Bronchial epithelial cell (primary cell): Measurements from ENCODE around the gene HOMER3. TPM values are rescaled to one million over a fixed set of nuclear protein-coding genes. Genes with fewer than 3 reads are reported as not detected.
A peak's percentile ranks its signal among the peaks of the same experiment; 100 is the strongest.
"Not testable (repeated sequence)": the region's sequence is repeated elsewhere in the genome, so short reads cannot be mapped to it uniquely, and the experiment has no call there.

ENCODE experiments used
- DNase-seq: peaks from one replicate; pipeline ENCODE4 v3.0.0-alpha.2; 2010; ENCODE audit warnings: low read depth
- FAIRE-seq: peaks from 2 replicates; lab custom pipeline; 2011; peaks lifted over from hg19 to GRCh38; lab: Jason Lieb, UNC
- H3K27me3 ChIP-seq: 2 replicates; pipeline ENCODE4 v1.5.1; 2011; ENCODE audit warnings: low read length; ENCODE audit not compliant: control insufficient read depth, insufficient read depth
- H3K36me3 ChIP-seq: 2 replicates; pipeline ENCODE4 v1.5.1; 2011; ENCODE audit warnings: low read length; ENCODE audit not compliant: control insufficient read depth, insufficient read depth
- H3K4me3 ChIP-seq: 2 replicates; pipeline ENCODE4 v1.5.1; 2011; ENCODE audit warnings: mild to moderate bottlenecking, low read depth, low read length, control low read depth
- CTCF ChIP-seq: IDR thresholded peaks from 2 replicates; pipeline ENCODE4 v1.5.1; 2011; ENCODE audit warnings: mild to moderate bottlenecking, moderate library complexity, low read length, control low read depth, inconsistent platforms; ENCODE audit not compliant: insufficient read depth, severe bottlenecking
- total RNA-seq: library from RNA; depleted of rRNA; stranded (reverse); fragments of >200 nt; gene quantifications from 2 replicates; pipeline ENCODE4 v1.2.1, GENCODE V29; 2014

The HOMER3 gene
- total RNA-seq, 1 donor from 2014 or later: 129 TPM

- FAIRE-seq (no peak), DNase-seq (no peak)
- Histone ChIP-seq H3K36me3 (peaks cover 28% of the 10 kb centered on the region), H3K27me3 (no peaks in the 10 kb centered on the region), H3K4me3 (peak overlapping the region; percentile 55)
- TF ChIP-seq CTCF: no peak
These were observed 20.6 kb downstream of the HOMER3 start for GRCh38 chr19:18920400-18920799.

DNA sequence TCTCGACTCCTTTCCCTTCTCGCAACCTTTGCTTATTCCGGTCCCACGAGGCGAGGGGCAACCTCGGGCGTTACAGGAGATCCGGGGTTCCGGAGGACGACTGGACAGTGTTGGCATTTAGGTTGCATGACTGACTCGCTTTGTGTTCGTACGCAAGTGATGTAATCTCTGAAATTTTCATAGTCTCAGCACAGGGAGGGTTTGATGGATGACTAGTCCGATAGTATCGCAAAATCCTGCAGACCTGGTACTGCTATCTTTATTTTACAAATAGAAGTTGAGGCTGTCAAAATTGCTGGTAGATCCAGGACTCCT is 21.2 kb downstream of the HOMER3 start:
- peak overlapping the region; percentile 55 for H3K4me3 ChIP-seq
- DNase-seq: peak; percentile 21
- peaks cover 31% of the 10 kb centered on the region for H3K36me3 ChIP-seq
- FAIRE-seq: no peak
- no peak for TF ChIP-seq CTCF
- no peaks in the 10 kb centered on the region for H3K27me3 ChIP-seq

GRCh38 chr19:18919086-18919899 is 21.7 kb downstream of the HOMER3 start, which contains the start of the genes COPE and DDX49:
TSS of gene COPE (minus strand) at chr19:18919387. CDS start at chr19:18919348, 39 bp downstream.
TSS of gene DDX49 (plus strand) at chr19:18919715. CDS start at chr19:18919742, 27 bp downstream.
- no peak for TF ChIP-seq CTCF
- H3K4me3 ChIP-seq: peak within 1 kb of the TSS; percentile 70
- peaks cover 28% of the 10 kb centered on the region for H3K36me3 ChIP-seq
- FAIRE-seq: peak; percentile 97
- H3K27me3 ChIP-seq: no peaks in the 10 kb centered on the region
- DNase-seq: peak; percentile 99

- H3K4me3 ChIP-seq, FAIRE-seq, DNase-seq, H3K27me3 ChIP-seq: not testable (repeated sequence)
- H3K36me3 ChIP-seq: peaks cover 32% of the 10 kb centered on the region
These were observed 23.4 kb downstream of the HOMER3 start for GRCh38 chr19:18917593-18917992.

GRCh38 chr19:18915639-18916038 is 25.4 kb downstream of the HOMER3 start:
- Histone ChIP-seq H3K4me3 (no peak overlapping the region), H3K27me3 (no peaks in the 10 kb centered on the region), H3K36me3 (peaks cover 27% of the 10 kb centered on the region)
- DNase-seq: peak; percentile 32
- TF ChIP-seq CTCF: peak; percentile 52
- no peak for FAIRE-seq

GRCh38 chr19:18913466-18913865 is 27.6 kb downstream of the HOMER3 start:
- DNase-seq (no peak), FAIRE-seq (no peak)
- Histone ChIP-seq H3K36me3 (peaks cover 31% of the 10 kb centered on the region), H3K27me3 (no peaks in the 10 kb centered on the region), H3K4me3 (no peak overlapping the region)
- TF ChIP-seq CTCF: no peak
